ENCODE data around the gene PHLDB3. TPM values are rescaled to one million over a fixed set of nuclear protein-coding genes. Genes with fewer than 3 reads are reported as not detected.
A peak's percentile ranks its signal among the peaks of the same experiment; 100 is the strongest.

The PHLDB3 gene
- total RNA-seq, 2 donors from 2014 or later = 7.7 to 13.5 TPM

- H3K4me3 Mint-ChIP-seq = no peak overlapping the region
- H3K27me3 Mint-ChIP-seq (ENCODE audit: insufficient read depth) = peaks cover 4% of the 10 kb centered on the region
- no peak overlapping the region for H3K27ac Mint-ChIP-seq
- no peak for DNase-seq
- Histone ChIP-seq H3K9me3 (ENCODE audit: control insufficient read depth, low read length) (no peaks in the 10 kb centered on the region), H3K4me1 (ENCODE audit: control insufficient read depth, insufficient read depth, low read length) (no peaks in the 10 kb centered on the region), H3K4me3 (ENCODE audit: low read length) (no peak overlapping the region), H3K27me3 (ENCODE audit: control insufficient read depth, insufficient read depth, low read length, poor library complexity, severe bottlenecking) (no peaks in the 10 kb centered on the region), H3K36me3 (ENCODE audit: control insufficient read depth, insufficient read depth, low read length) (no peaks in the 10 kb centered on the region), H3K9ac (ENCODE audit: extremely low read depth, low read length, poor library complexity, severe bottlenecking) (no peak overlapping the region), H3K27ac (ENCODE audit: low read depth, low read length) (no peak overlapping the region)
- no peak for TF ChIP-seq CTCF (conservative IDR thresholded peaks at IDR 0.05)
- H3K4me1 Mint-ChIP-seq = no peaks in the 10 kb centered on the region
- no peaks in the 10 kb centered on the region for H3K36me3 Mint-ChIP-seq (ENCODE audit: low read depth)
- WGBS, 2 experiments (ENCODE audit: insufficient coverage in 1 of 2, insufficient read length in 1 of 2) = 95 to 100% methylated on average over 5 to 9 of the region's 9 CpGs
- no peaks in the 10 kb centered on the region for H3K9me3 Mint-ChIP-seq
These were observed 73.6 kb downstream of the PHLDB3 start for GRCh38 chr19:43430976-43431375.

- no peaks in the 10 kb centered on the region for H3K27me3 ChIP-seq (ENCODE audit: control insufficient read depth, insufficient read depth, low read length, poor library complexity, severe bottlenecking)
- Mint-ChIP-seq H3K4me1 (no peaks in the 10 kb centered on the region), H3K9me3 (no peaks in the 10 kb centered on the region), H3K4me3 (no peak overlapping the region), H3K36me3 (ENCODE audit: low read depth) (no peaks in the 10 kb centered on the region), H3K27ac (no peak overlapping the region), H3K27me3 (ENCODE audit: insufficient read depth) (peaks cover 4% of the 10 kb centered on the region)
- H3K36me3 ChIP-seq (ENCODE audit: control insufficient read depth, insufficient read depth, low read length) = no peaks in the 10 kb centered on the region
- DNase-seq = peak; percentile 78
- WGBS, 2 experiments (ENCODE audit: insufficient coverage in 1 of 2, insufficient read length in 1 of 2) = 81% methylated on average over 3 to 6 of the region's 6 CpGs
- no peaks in the 10 kb centered on the region for H3K4me1 ChIP-seq (ENCODE audit: control insufficient read depth, insufficient read depth, low read length)
- no peak overlapping the region for H3K9ac ChIP-seq (ENCODE audit: extremely low read depth, low read length, poor library complexity, severe bottlenecking)
- no peak overlapping the region for H3K4me3 ChIP-seq (ENCODE audit: low read length)
- TF ChIP-seq CTCF (conservative IDR thresholded peaks at IDR 0.05) = peak; percentile 70
- H3K27ac ChIP-seq (ENCODE audit: low read depth, low read length) = no peak overlapping the region
- no peaks in the 10 kb centered on the region for H3K9me3 ChIP-seq (ENCODE audit: control insufficient read depth, low read length)
These were observed 74.3 kb downstream of the PHLDB3 start for GRCh38 chr19:43430142-43430710.

GRCh38 chr19:43429395-43429794, 75.2 kb downstream of the PHLDB3 start:
- no peaks in the 10 kb centered on the region for H3K9me3 Mint-ChIP-seq
- no peak overlapping the region for H3K4me3 Mint-ChIP-seq
- 87 to 90% methylated on average over 3 to 6 of the region's 7 CpGs for WGBS, 2 experiments (ENCODE audit: insufficient coverage in 1 of 2, insufficient read length in 1 of 2)
- H3K27ac Mint-ChIP-seq = no peak overlapping the region
- no peak for DNase-seq
- Histone ChIP-seq H3K9ac (ENCODE audit: extremely low read depth, low read length, poor library complexity, severe bottlenecking) (no peak overlapping the region), H3K27ac (ENCODE audit: low read depth, low read length) (no peak overlapping the region), H3K9me3 (ENCODE audit: control insufficient read depth, low read length) (no peaks in the 10 kb centered on the region), H3K4me3 (ENCODE audit: low read length) (no peak overlapping the region), H3K36me3 (ENCODE audit: control insufficient read depth, insufficient read depth, low read length) (no peaks in the 10 kb centered on the region), H3K4me1 (ENCODE audit: control insufficient read depth, insufficient read depth, low read length) (no peaks in the 10 kb centered on the region), H3K27me3 (ENCODE audit: control insufficient read depth, insufficient read depth, low read length, poor library complexity, severe bottlenecking) (no peaks in the 10 kb centered on the region)
- H3K36me3 Mint-ChIP-seq (ENCODE audit: low read depth) = no peaks in the 10 kb centered on the region
- no peaks in the 10 kb centered on the region for H3K4me1 Mint-ChIP-seq
- no peaks in the 10 kb centered on the region for H3K27me3 Mint-ChIP-seq (ENCODE audit: insufficient read depth)
- no peak for TF ChIP-seq CTCF (conservative IDR thresholded peaks at IDR 0.05)

Data from endodermal cell (in vitro differentiated cells).